Activated CD4-positive, alpha-beta memory T cell treated with anti-CD3 and anti-CD28 coated beads, Interleukin-2, amount 10 ng/mL, durations not matched to agents 7 days and 5 days (primary cell): ENCODE data around the gene PEX1. TPM values are rescaled to one million over a fixed set of nuclear protein-coding genes. Genes with fewer than 3 reads are reported as not detected.
A peak's percentile ranks its signal among the peaks of the same experiment; 100 is the strongest.
"Not testable (repeated sequence)": the region's sequence is repeated elsewhere in the genome, so short reads cannot be mapped to it uniquely, and the experiment has no call there.

ENCODE experiments used
- CTCF ChIA-PET: fragments of 350-600 bp; sonication (Branson Sonifier 250); formaldehyde crosslinking; loops from one replicate; lab custom pipeline; 2021; ENCODE audit warnings: antibody characterized with exemption, inconsistent platforms; lab: Charles Lee
- POLR2A ChIA-PET: fragments of 350-600 bp; sonication (Branson Sonifier 250); formaldehyde crosslinking; loops from one replicate; lab custom pipeline; 2021; ENCODE audit warnings: antibody characterized with exemption; lab: Charles Lee
- DNase-seq: peaks from one replicate; pipeline ENCODE4 v3.0.0-alpha.2; 2020
- H3K27ac Mint-ChIP-seq: one replicate; pipeline ENCODE4 v1.8.0; 2021; ENCODE audit warnings: mild to moderate bottlenecking, mixed read lengths
- H3K27me3 Mint-ChIP-seq: one replicate; pipeline ENCODE4 v1.8.0; 2021; ENCODE audit warnings: mixed read lengths
- H3K36me3 Mint-ChIP-seq: one replicate; pipeline ENCODE4 v1.8.0; 2021; ENCODE audit warnings: low read depth, mixed read lengths
- H3K4me1 Mint-ChIP-seq: one replicate; pipeline ENCODE4 v1.8.0; 2021; ENCODE audit warnings: mixed read lengths
- H3K4me3 Mint-ChIP-seq: one replicate; pipeline ENCODE4 v1.8.0; 2021; ENCODE audit warnings: mild to moderate bottlenecking, mixed read lengths
- H3K9me3 Mint-ChIP-seq: one replicate; pipeline ENCODE4 v1.8.0; 2021; ENCODE audit warnings: mixed read lengths
- total RNA-seq, 2 experiments: library from RNA; stranded (reverse); gene quantifications; one replicate each; pipeline ENCODE4 v1.2.3, GENCODE V29; 2021

The PEX1 gene
- total RNA-seq, 2 experiments from 2014 or later, result 15.0 to 16.4 TPM

- H3K4me1 Mint-ChIP-seq, DNase-seq, H3K36me3 Mint-ChIP-seq, H3K27me3 Mint-ChIP-seq, CTCF ChIA-PET, POLR2A ChIA-PET, H3K4me3 Mint-ChIP-seq, H3K27ac Mint-ChIP-seq: not testable (repeated sequence)
- H3K9me3 Mint-ChIP-seq, result peaks cover 12% of the 10 kb centered on the region
Observed at GRCh38 chr7:92543542-92543941, 15.2 kb upstream of the PEX1 start.

GRCh38 chr7:92534572-92534971 lies 6.3 kb upstream of the PEX1 start:
- Mint-ChIP-seq H3K36me3 (peaks cover 68% of the 10 kb centered on the region), H3K27me3 (no peaks in the 10 kb centered on the region), H3K4me3 (no peak overlapping the region), H3K9me3 (no peaks in the 10 kb centered on the region), H3K4me1 (peaks cover 25% of the 10 kb centered on the region), H3K27ac (no peak overlapping the region)
- ChIA-PET CTCF (no interaction called here), POLR2A (no interaction called here)
- no peak for DNase-seq

- ChIA-PET CTCF (interaction anchor here (0.6 to 2.5 kb wide), 35 partner anchors 11 to 703 kb away, joined by 3 to 32 read pairs (median 4); partner anchors contain the start of genes FAM133B, GATAD1 and VPS50), POLR2A (interaction anchor here (0.6 to 4.4 kb wide), 33 partner anchors 11 to 618 kb away, joined by 3 to 33 read pairs (median 4); partner anchors contain the start of genes AKAP9, ANKIB1, CDK6 and FAM133B)
- Mint-ChIP-seq H3K4me1 (peaks cover 35% of the 10 kb centered on the region), H3K27ac (peak overlapping the region; percentile 91), H3K27me3 (no peaks in the 10 kb centered on the region), H3K36me3 (peaks cover 31% of the 10 kb centered on the region), H3K4me3 (peak overlapping the region; percentile 87), H3K9me3 (no peaks in the 10 kb centered on the region)
- no peak for DNase-seq
Observed at GRCh38 chr7:92528958-92529264, 591 bp upstream of the PEX1 start.

GRCh38 chr7:92527300-92528187 lies 776 bp downstream of the PEX1 start:
- no peaks in the 10 kb centered on the region for H3K9me3 Mint-ChIP-seq
- no peaks in the 10 kb centered on the region for H3K27me3 Mint-ChIP-seq
- CTCF ChIA-PET, result interaction anchor here (1.2 to 2.5 kb wide), 12 partner anchors 11 to 705 kb away, joined by 3 to 32 read pairs (median 6); partner anchors contain the start of genes FAM133B, GATAD1 and VPS50
- peaks cover 30% of the 10 kb centered on the region for H3K4me1 Mint-ChIP-seq
- peak overlapping the region; percentile 87 for H3K4me3 Mint-ChIP-seq
- H3K36me3 Mint-ChIP-seq, result peaks cover 18% of the 10 kb centered on the region
- POLR2A ChIA-PET, result interaction anchor here (1.0 to 4.4 kb wide), 18 partner anchors 10 to 619 kb away, joined by 3 to 33 read pairs (median 6); partner anchors contain the start of genes AKAP9, ANKIB1, FAM133B and GATAD1
- peak overlapping the region; percentile 83 for H3K27ac Mint-ChIP-seq
- peak; percentile 58 for DNase-seq

GRCh38 chr7:92523110-92523509 lies 5.2 kb downstream of the PEX1 start:
- POLR2A ChIA-PET, result no interaction called here
- no peak for DNase-seq
- H3K4me1 Mint-ChIP-seq, result peaks cover 13% of the 10 kb centered on the region
- no peaks in the 10 kb centered on the region for H3K9me3 Mint-ChIP-seq
- no peak overlapping the region for H3K4me3 Mint-ChIP-seq
- H3K27me3 Mint-ChIP-seq, result no peaks in the 10 kb centered on the region
- H3K27ac Mint-ChIP-seq, result no peak overlapping the region
- CTCF ChIA-PET, result no interaction called here
- H3K36me3 Mint-ChIP-seq, result peaks cover 3% of the 10 kb centered on the region

- Mint-ChIP-seq H3K4me1 (no peaks in the 10 kb centered on the region), H3K4me3 (no peak overlapping the region), H3K27me3 (no peaks in the 10 kb centered on the region), H3K27ac (no peak overlapping the region), H3K36me3 (peaks cover 11% of the 10 kb centered on the region), H3K9me3 (no peaks in the 10 kb centered on the region)
- ChIA-PET CTCF (no interaction called here), POLR2A (no interaction called here)
- DNase-seq, result no peak
Observed at GRCh38 chr7:92520024-92520423, 8.3 kb downstream of the PEX1 start.

- Mint-ChIP-seq H3K36me3 (peaks cover 13% of the 10 kb centered on the region), H3K4me1 (no peaks in the 10 kb centered on the region), H3K27ac (no peak overlapping the region), H3K27me3 (no peaks in the 10 kb centered on the region), H3K4me3 (no peak overlapping the region), H3K9me3 (no peaks in the 10 kb centered on the region)
- ChIA-PET CTCF (interaction anchor here (0.5 kb wide), 1 partner anchor 12 kb away, joined by 3 read pairs; no protein-coding TSS in a partner anchor), POLR2A (interaction anchor here (2.1 kb wide), 1 partner anchor 11 kb away, joined by 11 read pairs; the partner anchor contains the start of genes PEX1 and RBM48)
- DNase-seq, result no peak
Observed at GRCh38 chr7:92517631-92518030, 10.7 kb downstream of the PEX1 start.

- Mint-ChIP-seq H3K27me3 (no peaks in the 10 kb centered on the region), H3K27ac (no peak overlapping the region), H3K4me1 (no peaks in the 10 kb centered on the region), H3K36me3 (peaks cover 17% of the 10 kb centered on the region), H3K4me3 (no peak overlapping the region), H3K9me3 (no peaks in the 10 kb centered on the region)
- CTCF ChIA-PET, result no interaction called here
- POLR2A ChIA-PET, result interaction anchor here (0.7 kb wide), 1 partner anchor 624 kb away, joined by 3 read pairs; no protein-coding TSS in a partner anchor
- DNase-seq, result no peak
Observed at GRCh38 chr7:92513167-92513902, 15.0 kb downstream of the PEX1 start.

- Mint-ChIP-seq H3K36me3 (peaks cover 14% of the 10 kb centered on the region), H3K9me3 (no peaks in the 10 kb centered on the region), H3K27me3 (no peaks in the 10 kb centered on the region), H3K27ac (no peak overlapping the region), H3K4me3 (no peak overlapping the region), H3K4me1 (peaks cover 2% of the 10 kb centered on the region)
- ChIA-PET CTCF (interaction anchor here (1.3 kb wide), 1 partner anchor 11 kb away, joined by 3 read pairs; no protein-coding TSS in a partner anchor), POLR2A (no interaction called here)
- no peak for DNase-seq
Observed at GRCh38 chr7:92508946-92509345, 19.4 kb downstream of the PEX1 start.

GRCh38 chr7:92506363-92506762 lies 22.0 kb downstream of the PEX1 start:
- ChIA-PET CTCF (interaction anchor here (1.8 kb wide), 1 partner anchor 22 kb away, joined by 6 read pairs; the partner anchor contains the start of genes PEX1 and RBM48), POLR2A (no interaction called here)
- H3K27ac Mint-ChIP-seq, result no peak overlapping the region

GRCh38 chr7:92504563-92504962 lies 23.8 kb downstream of the PEX1 start:
- Mint-ChIP-seq H3K4me1 (peaks cover 5% of the 10 kb centered on the region), H3K9me3 (no peaks in the 10 kb centered on the region), H3K27me3 (no peaks in the 10 kb centered on the region), H3K27ac (no peak overlapping the region), H3K4me3 (no peak overlapping the region), H3K36me3 (peaks cover 20% of the 10 kb centered on the region)
- POLR2A ChIA-PET, result no interaction called here
- no peak for DNase-seq
- CTCF ChIA-PET, result no interaction called here

More at GRCh38 chr7:92506363-92506762, 22.0 kb downstream of the PEX1 start:
- Mint-ChIP-seq H3K9me3 (no peaks in the 10 kb centered on the region), H3K36me3 (peaks cover 12% of the 10 kb centered on the region), H3K4me3 (no peak overlapping the region), H3K27me3 (no peaks in the 10 kb centered on the region), H3K4me1 (peaks cover 5% of the 10 kb centered on the region)
- no peak for DNase-seq

- POLR2A ChIA-PET, result no interaction called here
- peaks cover 20% of the 10 kb centered on the region for H3K36me3 Mint-ChIP-seq
- H3K4me1 Mint-ChIP-seq, result peaks cover 9% of the 10 kb centered on the region
- DNase-seq, result no peak
- H3K4me3 Mint-ChIP-seq, result no peak overlapping the region
- CTCF ChIA-PET, result no interaction called here
- no peaks in the 10 kb centered on the region for H3K27me3 Mint-ChIP-seq
- no peaks in the 10 kb centered on the region for H3K9me3 Mint-ChIP-seq
- no peak overlapping the region for H3K27ac Mint-ChIP-seq
Observed at GRCh38 chr7:92503767-92504166, 24.6 kb downstream of the PEX1 start.
